Measurements from ENCODE around the gene DOCK4.

Gene DOCK4

GRCh38 chr7:112154690-112155089 lies 51.5 kb downstream of the DOCK4 start:
- no peak for DNase-seq

GRCh38 chr7:112152186-112152585 lies 54.0 kb downstream of the DOCK4 start:
- no peak for DNase-seq

- no peak for DNase-seq
Measured at GRCh38 chr7:112150823-112151641, 55.2 kb downstream of the DOCK4 start.

GRCh38 chr7:112149734-112150133 lies 56.5 kb downstream of the DOCK4 start:
- DNase-seq = no peak

- no peak for DNase-seq
Measured at GRCh38 chr7:112147793-112148361, 58.3 kb downstream of the DOCK4 start.

GRCh38 chr7:112145206-112145605 lies 61.0 kb downstream of the DOCK4 start:
- no peak for DNase-seq

GRCh38 chr7:112144284-112145059 lies 61.7 kb downstream of the DOCK4 start:
- no peak for DNase-seq

GRCh38 chr7:112143582-112143981 lies 62.6 kb downstream of the DOCK4 start:
- DNase-seq = no peak

- no peak for DNase-seq
Measured at GRCh38 chr7:112143136-112143535, 63.1 kb downstream of the DOCK4 start.

- DNase-seq = no peak
Measured at GRCh38 chr7:112140600-112140999, 65.6 kb downstream of the DOCK4 start.

GRCh38 chr7:112138938-112139337 lies 67.3 kb downstream of the DOCK4 start:
- no peak for DNase-seq

GRCh38 chr7:112138325-112138852 lies 67.8 kb downstream of the DOCK4 start:
- no peak for DNase-seq

- DNase-seq = no peak
Measured at GRCh38 chr7:112137141-112138101, 68.8 kb downstream of the DOCK4 start.

- no peak for DNase-seq
Measured at GRCh38 chr7:112136271-112137008, 69.8 kb downstream of the DOCK4 start.

- DNase-seq = no peak
Measured at GRCh38 chr7:112135815-112136214, 70.4 kb downstream of the DOCK4 start.

- DNase-seq = no peak
Measured at GRCh38 chr7:112134039-112134438, 72.2 kb downstream of the DOCK4 start.

GRCh38 chr7:112133328-112133727 lies 72.9 kb downstream of the DOCK4 start:
- DNase-seq = no peak

GRCh38 chr7:112132051-112132694 lies 74.0 kb downstream of the DOCK4 start:
- no peak for DNase-seq

- DNase-seq = peak; percentile 86
Measured at GRCh38 chr7:112130729-112131410, 75.3 kb downstream of the DOCK4 start.

- peak; percentile 53 for DNase-seq
Measured at GRCh38 chr7:112129655-112130323, 76.4 kb downstream of the DOCK4 start.
